Fibroblast of peridontal ligament (primary cell): Measurements from ENCODE around the gene HTR6.

ENCODE experiments used
- DNase-seq: peaks from one replicate; pipeline ENCODE4 v3.0.0-alpha.2; 2010; ENCODE audit errors: extremely low read depth

HTR6 gene

DNA sequence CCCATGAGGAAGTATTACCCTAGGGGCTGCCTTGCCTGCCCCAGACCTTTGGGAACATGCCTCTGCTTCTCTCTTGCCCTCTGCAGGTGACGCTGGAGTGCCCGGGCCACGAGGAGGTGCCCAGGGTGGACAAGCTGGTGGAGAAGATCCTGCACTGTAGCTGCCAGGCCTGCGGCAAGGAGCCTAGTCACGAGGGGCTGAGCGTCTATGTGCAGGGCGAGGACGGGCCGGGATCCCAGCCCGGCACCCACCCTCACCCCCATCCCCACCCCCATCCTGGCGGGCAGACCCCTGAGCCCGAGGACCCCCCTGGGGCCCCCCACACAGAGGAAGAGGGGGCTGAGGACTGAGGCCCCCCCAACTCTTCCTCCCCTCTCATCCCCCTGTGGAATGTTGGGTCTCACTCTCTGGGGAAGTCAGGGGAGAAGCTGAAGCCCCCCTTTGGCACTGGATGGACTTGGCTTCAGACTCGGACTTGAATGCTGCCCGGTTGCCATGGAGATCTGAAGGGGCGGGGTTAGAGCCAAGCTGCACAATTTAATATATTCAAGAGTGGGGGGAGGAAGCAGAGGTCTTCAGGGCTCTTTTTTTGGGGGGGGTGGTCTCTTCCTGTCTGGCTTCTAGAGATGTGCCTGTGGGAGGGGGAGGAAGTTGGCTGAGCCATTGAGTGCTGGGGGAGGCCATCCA lies 7.8 kb upstream of the HTR6 start:
- no peak for DNase-seq

- DNase-seq, result no peak
Measured at GRCh38 chr1:19657511-19657910, 7.2 kb upstream of the HTR6 start.

DNA sequence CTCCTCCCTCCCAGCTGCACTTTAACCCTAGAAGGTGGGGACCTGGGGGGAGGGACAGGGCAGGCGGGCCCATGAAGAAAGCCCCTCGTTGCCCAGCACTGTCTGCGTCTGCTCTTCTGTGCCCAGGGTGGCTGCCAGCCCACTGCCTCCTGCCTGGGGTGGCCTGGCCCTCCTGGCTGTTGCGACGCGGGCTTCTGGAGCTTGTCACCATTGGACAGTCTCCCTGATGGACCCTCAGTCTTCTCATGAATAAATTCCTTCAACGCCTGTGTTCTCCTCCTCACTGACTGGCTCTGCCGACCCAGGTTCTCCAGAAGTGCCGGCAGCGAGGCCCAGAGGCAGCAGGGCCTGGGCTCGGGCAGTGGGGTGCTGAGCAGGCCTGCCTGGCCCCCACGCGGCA lies 6.5 kb upstream of the HTR6 start:
- no peak for DNase-seq

- DNase-seq, result peak; percentile 75
Measured at GRCh38 chr1:19661721-19662228, 2.9 kb upstream of the HTR6 start.

DNA sequence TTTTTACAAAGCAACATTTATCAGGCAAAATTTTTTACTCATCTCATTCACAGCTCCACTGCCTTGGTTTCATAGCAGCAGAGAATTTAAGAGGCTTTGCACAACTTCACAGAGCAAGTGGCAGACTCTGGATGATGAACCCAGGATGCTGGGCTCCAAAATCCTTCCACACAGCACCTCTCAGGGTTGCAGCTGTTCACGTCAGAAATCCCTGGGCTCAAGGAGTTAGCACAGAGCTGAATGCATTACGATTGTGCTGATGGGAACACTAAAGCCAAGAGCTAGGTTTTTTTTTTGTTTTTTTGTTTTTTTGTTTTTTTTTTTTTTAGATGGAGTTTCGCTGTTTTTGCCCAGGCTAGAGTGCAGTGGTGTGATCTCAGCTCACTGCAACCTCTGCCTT lies 2.4 kb upstream of the HTR6 start:
- no peak for DNase-seq

GRCh38 chr1:19665186-19665495 lies 466 bp downstream of the HTR6 start:
- DNase-seq, result no peak

- DNase-seq, result no peak
Measured at GRCh38 chr1:19665496-19666465, 1.1 kb downstream of the HTR6 start.

GRCh38 chr1:19668888-19669287 lies 4.2 kb downstream of the HTR6 start:
- no peak for DNase-seq

DNA sequence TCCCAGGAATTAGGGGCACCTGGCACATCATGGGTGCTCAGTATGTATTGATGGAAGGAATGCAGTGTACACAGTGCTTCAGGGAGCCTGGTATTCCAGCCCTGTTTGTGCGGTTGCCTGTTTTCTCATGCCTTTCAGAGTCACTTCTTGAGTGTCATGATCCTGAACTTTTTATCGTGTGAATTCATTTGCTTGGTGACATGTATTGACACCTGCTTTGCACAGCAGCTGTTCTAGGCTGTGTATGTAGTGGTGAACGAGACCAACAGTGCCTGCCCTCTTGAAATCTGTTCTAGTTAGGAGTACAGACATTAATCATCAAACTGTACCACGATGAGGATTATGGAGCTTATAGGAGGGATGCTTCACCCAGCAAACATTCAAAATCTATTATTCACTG lies 6.1 kb downstream of the HTR6 start:
- DNase-seq, result no peak

DNA sequence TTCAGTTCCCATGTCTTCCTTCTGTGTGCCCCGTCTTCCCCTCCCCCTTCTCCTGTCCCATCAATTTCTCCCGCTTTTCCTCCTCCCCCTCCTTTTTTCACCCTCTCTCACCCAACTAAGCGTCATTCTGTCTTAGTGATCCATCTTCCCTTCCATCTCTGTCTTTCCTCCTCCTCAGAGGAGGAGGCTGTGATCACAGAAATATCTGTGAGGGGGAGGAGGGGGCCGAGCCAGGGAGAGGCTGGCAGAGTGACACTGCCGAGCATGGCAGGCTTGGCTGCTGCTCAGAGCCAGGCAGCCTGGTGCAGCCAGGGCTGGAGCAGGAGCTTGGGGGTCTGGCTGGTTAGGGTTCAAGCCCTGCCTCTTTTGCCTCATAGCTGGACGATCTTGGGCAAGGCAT lies 7.6 kb downstream of the HTR6 start:
- no peak for DNase-seq

GRCh38 chr1:19675797-19676196 lies 11.1 kb downstream of the HTR6 start:
- no peak for DNase-seq

GRCh38 chr1:19676438-19676922 lies 11.8 kb downstream of the HTR6 start:
- DNase-seq, result peak; percentile 68

DNA sequence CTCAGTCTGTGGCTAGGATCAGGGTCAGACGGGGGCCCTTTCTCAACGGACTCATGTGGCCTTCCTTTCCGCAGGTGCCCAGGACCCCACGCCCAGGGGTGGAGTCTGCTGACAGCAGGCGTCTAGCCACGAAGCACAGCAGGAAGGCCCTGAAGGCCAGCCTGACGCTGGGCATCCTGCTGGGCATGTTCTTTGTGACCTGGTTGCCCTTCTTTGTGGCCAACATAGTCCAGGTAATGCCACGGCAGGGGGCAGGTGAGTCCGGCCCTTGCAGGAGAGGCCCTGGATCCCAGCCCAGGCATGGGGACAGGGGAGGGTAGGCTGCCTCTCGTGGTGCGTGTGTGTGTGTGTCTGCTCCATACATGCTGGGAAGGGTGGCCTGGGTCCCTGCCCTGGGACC lies 13.8 kb downstream of the HTR6 start:
- DNase-seq, result no peak

DNA sequence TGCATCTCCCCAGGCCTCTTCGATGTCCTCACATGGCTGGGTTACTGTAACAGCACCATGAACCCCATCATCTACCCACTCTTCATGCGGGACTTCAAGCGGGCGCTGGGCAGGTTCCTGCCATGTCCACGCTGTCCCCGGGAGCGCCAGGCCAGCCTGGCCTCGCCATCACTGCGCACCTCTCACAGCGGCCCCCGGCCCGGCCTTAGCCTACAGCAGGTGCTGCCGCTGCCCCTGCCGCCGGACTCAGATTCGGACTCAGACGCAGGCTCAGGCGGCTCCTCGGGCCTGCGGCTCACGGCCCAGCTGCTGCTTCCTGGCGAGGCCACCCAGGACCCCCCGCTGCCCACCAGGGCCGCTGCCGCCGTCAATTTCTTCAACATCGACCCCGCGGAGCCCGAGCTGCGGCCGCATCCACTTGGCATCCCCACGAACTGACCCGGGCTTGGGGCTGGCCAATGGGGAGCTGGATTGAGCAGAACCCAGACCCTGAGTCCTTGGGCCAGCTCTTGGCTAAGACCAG lies 14.3 kb downstream of the HTR6 start:
- DNase-seq, result no peak

GRCh38 chr1:19679691-19680090 lies 15.0 kb downstream of the HTR6 start:
- no peak for DNase-seq

- no peak for DNase-seq
Measured at GRCh38 chr1:19680644-19681043, 16.0 kb downstream of the HTR6 start.

- DNase-seq, result peak; percentile 88
Measured at GRCh38 chr1:19682257-19682656, 17.6 kb downstream of the HTR6 start.

GRCh38 chr1:19682901-19683300 lies 18.2 kb downstream of the HTR6 start:
- DNase-seq, result no peak

DNA sequence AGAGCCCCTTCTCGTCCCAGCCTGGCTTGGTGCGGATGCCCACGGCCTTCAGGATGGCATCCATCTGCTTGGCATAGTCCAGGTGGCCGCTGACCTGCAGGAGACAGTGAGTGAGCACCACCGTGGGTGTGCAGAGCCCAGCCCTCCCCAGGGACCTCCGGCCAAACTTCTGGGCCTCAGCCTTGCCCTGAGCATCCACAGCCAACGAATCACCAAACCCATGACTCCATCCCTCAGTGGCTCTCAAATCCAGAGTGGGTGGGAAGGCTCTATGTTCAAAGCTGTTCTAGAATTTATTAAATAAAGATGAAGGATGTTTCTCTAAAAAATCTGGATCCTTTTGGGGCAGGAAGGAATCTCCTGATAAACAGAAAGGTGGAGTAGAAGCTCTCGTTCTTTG lies 18.7 kb downstream of the HTR6 start:
- peak; percentile 10 for DNase-seq

DNA sequence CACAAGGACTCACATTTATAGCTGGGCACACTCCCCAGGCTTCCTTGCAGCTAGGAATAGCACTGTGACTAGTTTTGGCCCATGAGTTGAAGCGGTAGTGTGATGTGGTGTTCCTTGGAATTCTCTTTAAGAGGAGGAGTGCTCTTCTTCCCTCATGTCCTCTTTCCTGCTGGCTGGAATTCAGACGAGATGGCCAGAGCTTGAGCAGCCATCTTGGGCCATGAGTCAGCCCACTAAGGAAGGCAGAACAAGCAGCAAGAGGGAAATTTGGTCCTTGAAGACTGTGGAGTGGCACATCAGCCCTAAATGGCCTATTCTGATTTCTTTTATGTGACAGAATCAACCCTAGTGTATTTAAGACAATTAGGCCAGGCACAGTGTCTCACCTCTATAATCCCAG lies 20.0 kb downstream of the HTR6 start:
- DNase-seq, result no peak

- DNase-seq, result no peak
Measured at GRCh38 chr1:19685994-19686393, 21.3 kb downstream of the HTR6 start.

GRCh38 chr1:19687414-19687813 lies 22.7 kb downstream of the HTR6 start:
- DNase-seq, result no peak
